Neural cell (in vitro differentiated cells): ENCODE measurements around the gene SDK2.

ENCODE experiments used
- CTCF ChIP-seq: fragments of 450-650 bp; IDR thresholded peaks from 2 replicates; pipeline ENCODE4 v1.5.1; 2014; ENCODE audit warnings: antibody characterized with exemption, mild to moderate bottlenecking, moderate library complexity; ENCODE audit not compliant: poor library complexity, severe bottlenecking
- EZH2 ChIP-seq: fragments of 200-600, 300-800 bp; shearing (Covaris generic), sonication (generic); IDR thresholded peaks from 2 replicates; pipeline ENCODE4 v1.6.1; 2014; ENCODE audit warnings: antibody characterized with exemption, low read length, borderline replicate concordance, mild to moderate bottlenecking; ENCODE audit not compliant: insufficient read depth, poor library complexity, severe bottlenecking
- MXI1 ChIP-seq: fragments of 450-650 bp; conservative IDR thresholded peaks from 2 replicates; pipeline ENCODE4 v1.6.1; 2014; ENCODE audit warnings: antibody characterized with exemption, mild to moderate bottlenecking; ENCODE audit not compliant: poor library complexity, severe bottlenecking
- POLR2AphosphoS5 ChIP-seq: IDR thresholded peaks from 2 replicates; pipeline ENCODE4 v1.6.1; 2012
- RAD21 ChIP-seq: fragments of 450-650 bp; conservative IDR thresholded peaks from 2 replicates; pipeline ENCODE4 v1.6.1; 2014; ENCODE audit warnings: antibody characterized with exemption, mild to moderate bottlenecking, moderate library complexity
- REST ChIP-seq: IDR thresholded peaks from 2 replicates; pipeline ENCODE4 v1.6.1; 2012; ENCODE audit warnings: borderline replicate concordance
- TAF1 ChIP-seq: IDR thresholded peaks from 2 replicates; pipeline ENCODE4 v1.6.1; 2012; ENCODE audit warnings: low read depth

GRCh38 chr17:73308017-73308823 lies 336.0 kb downstream of the SDK2 start:
- TF ChIP-seq CTCF (no peak), RAD21 (no peak), TAF1 (no peak), POLR2AphosphoS5 (no peak), EZH2 (no peak), REST (no peak), MXI1 (no peak)
